PC-9 (cell line): Measurements from ENCODE around the gene NCOA5. TPM values are rescaled to one million over a fixed set of nuclear protein-coding genes. Genes with fewer than 3 reads are reported as not detected.

ENCODE experiments used
- BruUV-seq: library from RNA; stranded (reverse); fragments of 400-500 nt; replicated peaks from 2 replicates; lab custom pipeline; 2021; lab: Mats Ljungman, UMichigan
- CTCF ChIA-PET: fragments of 300-600 bp; sonication (Branson Sonifier 250); formaldehyde crosslinking; loops from one replicate; lab custom pipeline; 2022; ENCODE audit warnings: antibody characterized with exemption; lab: Charles Lee
- POLR2A ChIA-PET: fragments of 300-600 bp; sonication (Branson Sonifier 250); formaldehyde crosslinking; loops from one replicate; lab custom pipeline; 2022; ENCODE audit warnings: antibody characterized with exemption; ENCODE audit not compliant: unreplicated experiment; lab: Charles Lee
- DNase-seq, 2 experiments: peaks; one replicate each; pipeline versions ENCODE4 v3.0.0 to v3.0.0-alpha.2; 2015 to 2022; ENCODE audit warnings: mixed read lengths in 1 of 2
- H2AFZ ChIP-seq: fragments of 200-600 bp; sonication (generic); 2 replicates; pipeline ENCODE4 v1.8.1; 2017; ENCODE audit warnings: antibody characterized with exemption
- H3F3A ChIP-seq: fragments of 200-600 bp; sonication (generic); 2 replicates; pipeline ENCODE4 v1.8.1; 2017; ENCODE audit warnings: antibody characterized with exemption, mild to moderate bottlenecking, low read depth; ENCODE audit not compliant: insufficient read depth
- H3K27ac ChIP-seq: fragments of 200-600 bp; sonication (generic); 2 replicates; pipeline ENCODE4 v1.6.1; 2016; ENCODE audit warnings: mixed run types
- H3K27me3 ChIP-seq: fragments of 200-600 bp; sonication (generic); 2 replicates; pipeline ENCODE4 v1.6.1; 2016; ENCODE audit warnings: low read depth, mixed run types; ENCODE audit not compliant: insufficient read depth
- H3K36me3 ChIP-seq: fragments of 200-600 bp; sonication (generic); 2 replicates; pipeline ENCODE4 v1.6.1; 2016; ENCODE audit warnings: low read depth, mixed run types
- H3K4me1 ChIP-seq: fragments of 200-600 bp; sonication (generic); replicated peaks from 2 replicates; pipeline ENCODE4 v1.6.1; 2016; ENCODE audit warnings: mixed run types; ENCODE audit not compliant: insufficient read depth
- H3K4me2 ChIP-seq: fragments of 200-600 bp; sonication (generic); 2 replicates; pipeline ENCODE4 v1.6.1; 2017; ENCODE audit warnings: mixed run types
- H3K4me3 ChIP-seq: fragments of 200-600 bp; sonication (generic); 2 replicates; pipeline ENCODE4 v1.6.1; 2016; ENCODE audit warnings: mixed run types
- H3K79me2 ChIP-seq: fragments of 200-600 bp; sonication (generic); 2 replicates; pipeline ENCODE4 v1.6.1; 2017; ENCODE audit warnings: low read depth, mixed run types
- H3K9me2 ChIP-seq: fragments of 200-600 bp; sonication (generic); 2 replicates; pipeline ENCODE4 v1.8.1; 2017; ENCODE audit warnings: mild to moderate bottlenecking; ENCODE audit not compliant: insufficient read depth
- H3K9me3 ChIP-seq: fragments of 200-600 bp; sonication (generic); 2 replicates; pipeline ENCODE4 v1.8.1; 2016; ENCODE audit warnings: low read depth; ENCODE audit not compliant: insufficient read depth
- H4K20me1 ChIP-seq: fragments of 200-600 bp; sonication (generic); 2 replicates; pipeline ENCODE4 v1.8.1; 2017; ENCODE audit not compliant: insufficient read depth
- EZH2 ChIP-seq: fragments of 200-600 bp; sonication (generic); IDR thresholded peaks from 2 replicates; pipeline ENCODE4 v1.8.0; 2017; ENCODE audit warnings: antibody characterized with exemption, low read depth
- intact Hi-C: fragments of 100-400 bp; cut with micrococcal nuclease; formaldehyde crosslinking; loops from one replicate; pipeline ENCODE4 v1.10.0; 2022; ENCODE audit not compliant: unreplicated experiment
- total RNA-seq: library from RNA; stranded (reverse); gene quantifications from 2 replicates; pipeline ENCODE4 v1.2.3, GENCODE V29; 2021
- TF ChIP-seq, protein P1 (sequence below): fragments of 200-600 bp; sonication (generic); conservative IDR thresholded peaks from 2 replicates; pipeline ENCODE4 v1.6.1; 2017; ENCODE audit warnings: mixed run types, antibody characterized with exemption, mild to moderate bottlenecking, moderate library complexity

The NCOA5 gene
- total RNA-seq, 1 experiment from 2014 or later: 28.1 TPM

DNA sequence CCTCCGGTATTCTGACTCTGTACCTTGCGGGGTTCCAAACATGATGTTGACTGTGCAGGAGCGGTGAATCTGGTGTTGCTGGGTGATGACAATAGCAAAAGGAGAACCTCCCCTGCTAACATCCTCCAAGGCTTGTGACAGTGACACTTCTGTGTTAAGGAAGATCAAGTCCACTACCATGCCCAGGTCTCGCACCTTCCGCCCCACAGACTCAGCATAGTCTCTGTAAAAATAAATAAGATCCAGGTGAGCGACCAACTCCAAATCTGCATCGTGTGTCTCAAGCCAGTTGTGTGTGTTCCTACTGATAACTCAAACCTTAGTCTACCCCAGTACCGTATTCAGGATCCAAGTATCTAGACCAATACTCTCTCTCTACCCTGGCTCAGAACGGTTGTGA is 24.8 kb downstream of the NCOA5 start:
- CTCF ChIA-PET: no interaction called here
- Histone ChIP-seq H3K4me2 (no peak overlapping the region), H3K27me3 (no peaks in the 10 kb centered on the region), H3K79me2 (no peaks in the 10 kb centered on the region), H3K4me1 (no peaks in the 10 kb centered on the region), H3K27ac (no peak overlapping the region), H3K9me3 (no peaks in the 10 kb centered on the region), H2AFZ (no peak overlapping the region), H3K4me3 (no peak overlapping the region), H3F3A (peaks cover 2% of the 10 kb centered on the region), H3K36me3 (peaks cover 52% of the 10 kb centered on the region), H3K9me2 (no peaks in the 10 kb centered on the region), H4K20me1 (peaks cover 12% of the 10 kb centered on the region)
- intact Hi-C loops: no loop called here
- DNase-seq: peak in 1 of 2 experiments; percentile 11
- TF ChIP-seq EZH2: no peak
- TF ChIP-seq, protein P1, sequence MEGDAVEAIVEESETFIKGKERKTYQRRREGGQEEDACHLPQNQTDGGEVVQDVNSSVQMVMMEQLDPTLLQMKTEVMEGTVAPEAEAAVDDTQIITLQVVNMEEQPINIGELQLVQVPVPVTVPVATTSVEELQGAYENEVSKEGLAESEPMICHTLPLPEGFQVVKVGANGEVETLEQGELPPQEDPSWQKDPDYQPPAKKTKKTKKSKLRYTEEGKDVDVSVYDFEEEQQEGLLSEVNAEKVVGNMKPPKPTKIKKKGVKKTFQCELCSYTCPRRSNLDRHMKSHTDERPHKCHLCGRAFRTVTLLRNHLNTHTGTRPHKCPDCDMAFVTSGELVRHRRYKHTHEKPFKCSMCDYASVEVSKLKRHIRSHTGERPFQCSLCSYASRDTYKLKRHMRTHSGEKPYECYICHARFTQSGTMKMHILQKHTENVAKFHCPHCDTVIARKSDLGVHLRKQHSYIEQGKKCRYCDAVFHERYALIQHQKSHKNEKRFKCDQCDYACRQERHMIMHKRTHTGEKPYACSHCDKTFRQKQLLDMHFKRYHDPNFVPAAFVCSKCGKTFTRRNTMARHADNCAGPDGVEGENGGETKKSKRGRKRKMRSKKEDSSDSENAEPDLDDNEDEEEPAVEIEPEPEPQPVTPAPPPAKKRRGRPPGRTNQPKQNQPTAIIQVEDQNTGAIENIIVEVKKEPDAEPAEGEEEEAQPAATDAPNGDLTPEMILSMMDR: no peak
- no TSS peak for BruUV-seq
- POLR2A ChIA-PET: interaction anchor here (0.7 kb wide), 1 partner anchor 343 kb away, joined by 4 read pairs; no protein-coding TSS in a partner anchor

DNA sequence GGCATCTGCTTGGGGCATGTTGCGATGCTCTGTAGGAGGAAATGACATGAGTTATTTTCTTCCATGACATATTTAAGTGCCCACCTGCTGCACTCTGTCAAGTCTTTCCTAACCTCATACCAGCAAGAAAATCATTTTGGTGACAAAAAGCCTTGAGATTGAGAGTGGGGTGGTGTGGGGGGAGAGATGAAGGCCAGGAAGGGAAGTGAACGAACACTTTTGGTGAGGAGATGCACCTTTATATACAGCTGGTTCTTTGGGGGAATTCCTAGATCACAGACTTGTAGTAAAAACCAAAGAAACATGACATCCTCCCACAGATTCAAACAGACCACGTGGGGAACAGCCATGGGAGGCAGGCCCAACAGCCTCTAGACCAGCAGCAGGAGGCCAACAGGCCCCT is 26.1 kb downstream of the NCOA5 start:
- Histone ChIP-seq H3K4me1 (no peaks in the 10 kb centered on the region), H3K79me2 (no peaks in the 10 kb centered on the region), H3K4me3 (no peak overlapping the region), H3K36me3 (peaks cover 42% of the 10 kb centered on the region), H3K9me3 (no peaks in the 10 kb centered on the region), H2AFZ (no peak overlapping the region), H3K27me3 (no peaks in the 10 kb centered on the region), H3K27ac (no peak overlapping the region), H3K4me2 (no peak overlapping the region), H3F3A (peaks cover 8% of the 10 kb centered on the region), H3K9me2 (no peaks in the 10 kb centered on the region), H4K20me1 (peaks cover 12% of the 10 kb centered on the region)
- ChIA-PET CTCF (no interaction called here), POLR2A (no interaction called here)
- intact Hi-C loops: no loop called here
- TF ChIP-seq, protein P1: no peak
- no peak for TF ChIP-seq EZH2
- DNase-seq: peak in 1 of 2 experiments; percentile 4
- no TSS peak for BruUV-seq

DNA sequence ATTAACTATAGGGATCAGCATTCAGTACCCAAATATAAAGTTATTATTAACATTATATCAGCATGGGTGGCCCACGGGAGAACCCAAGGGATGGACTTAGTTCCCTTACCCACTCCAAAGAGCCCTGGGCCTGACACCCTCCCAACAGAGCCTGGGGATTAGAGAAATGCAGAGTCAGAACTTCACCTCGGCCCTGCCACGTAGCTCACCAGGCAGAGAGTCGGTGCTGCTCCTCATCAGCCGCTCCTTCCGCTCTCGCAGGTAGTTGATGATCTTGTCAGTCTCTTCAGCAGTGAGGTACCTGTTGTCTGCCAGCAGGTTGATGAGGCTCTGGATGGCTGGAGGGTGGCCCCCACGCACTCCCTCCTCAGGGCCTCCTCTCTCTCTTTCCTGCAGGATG is 26.6 kb downstream of the NCOA5 start:
- Histone ChIP-seq H3K9me2 (no peaks in the 10 kb centered on the region), H3K27ac (no peak overlapping the region), H2AFZ (no peak overlapping the region), H3K4me1 (no peaks in the 10 kb centered on the region), H3K79me2 (no peaks in the 10 kb centered on the region), H3K4me3 (no peak overlapping the region), H3K9me3 (no peaks in the 10 kb centered on the region), H3F3A (peaks cover 8% of the 10 kb centered on the region), H3K36me3 (peaks cover 42% of the 10 kb centered on the region), H3K4me2 (no peak overlapping the region), H3K27me3 (no peaks in the 10 kb centered on the region), H4K20me1 (peaks cover 12% of the 10 kb centered on the region)
- CTCF ChIA-PET: no interaction called here
- DNase-seq: peak in 1 of 2 experiments; percentile 10
- no TSS peak for BruUV-seq
- POLR2A ChIA-PET: no interaction called here
- intact Hi-C loops: no loop called here
- no peak for TF ChIP-seq EZH2
- TF ChIP-seq, protein P1: no peak
